GM12891 (cell line): Measurements from ENCODE around the gene ZNF878.

Experiments
- PAX5 ChIP-seq: IDR thresholded peaks from 2 replicates; pipeline ENCODE4 v1.6.1; 2011; ENCODE audit warnings: low read length, moderate library complexity, mild to moderate bottlenecking; ENCODE audit not compliant: insufficient read depth, severe bottlenecking
- POLR2A ChIP-seq: IDR thresholded peaks from 2 replicates; pipeline ENCODE4 v1.6.1; 2011; ENCODE audit warnings: low read depth, low read length, control low read depth
- POLR2AphosphoS5 ChIP-seq: IDR thresholded peaks from 2 replicates; pipeline ENCODE4 v1.6.1; 2011; ENCODE audit warnings: low read depth, low read length, control low read depth
- POU2F2 ChIP-seq: IDR thresholded peaks from 2 replicates; pipeline ENCODE4 v1.6.1; 2011; ENCODE audit warnings: low read depth, mild to moderate bottlenecking, control low read depth, low read length, moderate library complexity
- SPI1 ChIP-seq: IDR thresholded peaks from 2 replicates; pipeline ENCODE4 v1.6.1; 2011; ENCODE audit warnings: low read depth, low read length, control low read depth
- TAF1 ChIP-seq: IDR thresholded peaks from 2 replicates; pipeline ENCODE4 v1.6.1; 2011; ENCODE audit warnings: low read depth, low read length, control low read depth

- TF ChIP-seq POLR2AphosphoS5 (no peak), POLR2A (no peak), SPI1 (no peak), TAF1 (no peak), PAX5 (no peak), POU2F2 (no peak)
Observed at GRCh38 chr19:12093777-12094176, 41.0 kb upstream of the ZNF878 start.
